NCI-H2227 (cell line): ENCODE measurements around the gene ABHD17A.
A peak's percentile ranks its signal among the peaks of the same experiment; 100 is the strongest.

ENCODE experiments used
- DNase-seq: peaks from one replicate; lab custom pipeline; 2025; ENCODE audit not compliant: unreplicated experiment; lab: John Stamatoyannopoulos, UW

The ABHD17A gene

GRCh38 chr19:1839658-1840540 is 45.4 kb downstream of the ABHD17A start:
- no peak for DNase-seq

- DNase-seq = peak; percentile 49
These were observed 47.6 kb downstream of the ABHD17A start for GRCh38 chr19:1837625-1838105.

GRCh38 chr19:1837222-1837565 is 48.1 kb downstream of the ABHD17A start:
- no peak for DNase-seq

- DNase-seq = no peak
These were observed 48.7 kb downstream of the ABHD17A start for GRCh38 chr19:1836458-1837221.

- DNase-seq = no peak
These were observed 51.8 kb downstream of the ABHD17A start for GRCh38 chr19:1833540-1833939.

- no peak for DNase-seq
These were observed 53.1 kb downstream of the ABHD17A start for GRCh38 chr19:1832046-1832663.

- DNase-seq = no peak
These were observed 54.3 kb downstream of the ABHD17A start for GRCh38 chr19:1830978-1831377.

- no peak for DNase-seq
These were observed 54.7 kb downstream of the ABHD17A start for GRCh38 chr19:1830568-1830967.

GRCh38 chr19:1829958-1830357 is 55.3 kb downstream of the ABHD17A start:
- no peak for DNase-seq

- no peak for DNase-seq
These were observed 56.7 kb downstream of the ABHD17A start for GRCh38 chr19:1828279-1829238.

GRCh38 chr19:1827566-1828278 is 57.6 kb downstream of the ABHD17A start:
- no peak for DNase-seq
